Measurements from ENCODE around the gene SAPCD1.

Gene SAPCD1

GRCh38 chr6:31744422-31744821, 18.0 kb upstream of the SAPCD1 start:
- Histone ChIP-seq H3K4me3 (replicated peaks; ENCODE audit: insufficient read depth, low read length) (no peak overlapping the region), H3K27me3 (ENCODE audit: insufficient read depth, poor library complexity, severe bottlenecking) (no peaks in the 10 kb centered on the region), H3K27ac (replicated peaks) (no peak overlapping the region)
- TF ChIP-seq POLR2AphosphoS5 (IDR thresholded peaks at IDR 0.05; ENCODE audit: low read depth) (no peak), CTCF (IDR thresholded peaks at IDR 0.05; ENCODE audit: insufficient read depth, low read length) (no peak), REST (IDR thresholded peaks at IDR 0.05; ENCODE audit: insufficient replicate concordance, low read depth) (no peak), SPI1 (IDR thresholded peaks at IDR 0.05; ENCODE audit: borderline replicate concordance, low read depth) (no peak), GABPA (IDR thresholded peaks at IDR 0.05; ENCODE audit: low read depth) (no peak)
- DNase-seq (ENCODE audit: low read depth in 1 of 2, low spot score in 1 of 2): no peak

GRCh38 chr6:31749301-31750036, 13.0 kb upstream of the SAPCD1 start:
- TF ChIP-seq POLR2AphosphoS5 (IDR thresholded peaks at IDR 0.05; ENCODE audit: low read depth) (no peak), CTCF (IDR thresholded peaks at IDR 0.05; ENCODE audit: insufficient read depth, low read length) (no peak), SPI1 (IDR thresholded peaks at IDR 0.05; ENCODE audit: borderline replicate concordance, low read depth) (no peak), GABPA (IDR thresholded peaks at IDR 0.05; ENCODE audit: low read depth) (no peak), REST (IDR thresholded peaks at IDR 0.05; ENCODE audit: insufficient replicate concordance, low read depth) (no peak)
- H3K27me3 ChIP-seq (ENCODE audit: insufficient read depth, poor library complexity, severe bottlenecking): no peaks in the 10 kb centered on the region
- H3K27ac ChIP-seq (replicated peaks): no peak overlapping the region
- H3K4me3 ChIP-seq (replicated peaks; ENCODE audit: insufficient read depth, low read length): no peak overlapping the region
- DNase-seq (ENCODE audit: low read depth in 1 of 2, low spot score in 1 of 2): no peak

- no peaks in the 10 kb centered on the region for H3K27me3 ChIP-seq (ENCODE audit: insufficient read depth, poor library complexity, severe bottlenecking)
- TF ChIP-seq CTCF (IDR thresholded peaks at IDR 0.05; ENCODE audit: insufficient read depth, low read length): no peak
- no peak for TF ChIP-seq POLR2AphosphoS5 (IDR thresholded peaks at IDR 0.05; ENCODE audit: low read depth)
- TF ChIP-seq GABPA (IDR thresholded peaks at IDR 0.05; ENCODE audit: low read depth): no peak
- no peak for TF ChIP-seq SPI1 (IDR thresholded peaks at IDR 0.05; ENCODE audit: borderline replicate concordance, low read depth)
- TF ChIP-seq REST (IDR thresholded peaks at IDR 0.05; ENCODE audit: insufficient replicate concordance, low read depth): no peak
Observed at GRCh38 chr6:31750411-31751022, 11.9 kb upstream of the SAPCD1 start.

More at GRCh38 chr6:31750411-31751022, 11.9 kb upstream of the SAPCD1 start:
- no peak for DNase-seq (ENCODE audit: low read depth in 1 of 2, low spot score in 1 of 2)
- Histone ChIP-seq H3K4me3 (replicated peaks; ENCODE audit: insufficient read depth, low read length) (no peak overlapping the region), H3K27ac (replicated peaks) (no peak overlapping the region)
